ENCODE results near the gene HSPA12B.
"Not testable (repeated sequence)": the region's sequence is repeated elsewhere in the genome, so short reads cannot be mapped to it uniquely, and the experiment has no call there.

Gene HSPA12B

GRCh38 chr20:3788685-3789155, 56.2 kb downstream of the HSPA12B start:
- FAIRE-seq: no peak

DNA sequence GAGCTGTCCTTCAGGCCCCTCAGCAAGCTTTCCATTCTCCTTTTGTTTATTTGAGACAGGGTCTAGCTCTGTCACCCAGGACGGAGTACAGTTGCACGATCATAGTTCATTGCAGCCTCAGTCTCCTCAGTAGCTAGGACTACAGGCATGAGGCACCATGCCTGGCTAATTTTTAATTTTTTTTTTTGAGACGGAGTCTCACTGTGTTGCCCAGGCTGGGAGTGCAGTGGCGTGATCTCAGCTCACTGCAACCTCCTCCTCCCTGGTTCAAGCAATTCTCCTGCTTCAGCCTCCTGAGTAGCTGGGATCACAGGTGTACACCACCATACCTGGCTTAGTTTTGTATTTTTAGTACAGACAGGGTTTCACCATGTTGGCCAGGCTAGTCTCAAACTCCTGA, 56.7 kb downstream of the HSPA12B start:
- FAIRE-seq: not testable (repeated sequence)

- not testable (repeated sequence) for FAIRE-seq
These were observed 61.7 kb downstream of the HSPA12B start for GRCh38 chr20:3794168-3794567.

- FAIRE-seq: no peak
These were observed 62.4 kb downstream of the HSPA12B start for GRCh38 chr20:3794701-3795420.

DNA sequence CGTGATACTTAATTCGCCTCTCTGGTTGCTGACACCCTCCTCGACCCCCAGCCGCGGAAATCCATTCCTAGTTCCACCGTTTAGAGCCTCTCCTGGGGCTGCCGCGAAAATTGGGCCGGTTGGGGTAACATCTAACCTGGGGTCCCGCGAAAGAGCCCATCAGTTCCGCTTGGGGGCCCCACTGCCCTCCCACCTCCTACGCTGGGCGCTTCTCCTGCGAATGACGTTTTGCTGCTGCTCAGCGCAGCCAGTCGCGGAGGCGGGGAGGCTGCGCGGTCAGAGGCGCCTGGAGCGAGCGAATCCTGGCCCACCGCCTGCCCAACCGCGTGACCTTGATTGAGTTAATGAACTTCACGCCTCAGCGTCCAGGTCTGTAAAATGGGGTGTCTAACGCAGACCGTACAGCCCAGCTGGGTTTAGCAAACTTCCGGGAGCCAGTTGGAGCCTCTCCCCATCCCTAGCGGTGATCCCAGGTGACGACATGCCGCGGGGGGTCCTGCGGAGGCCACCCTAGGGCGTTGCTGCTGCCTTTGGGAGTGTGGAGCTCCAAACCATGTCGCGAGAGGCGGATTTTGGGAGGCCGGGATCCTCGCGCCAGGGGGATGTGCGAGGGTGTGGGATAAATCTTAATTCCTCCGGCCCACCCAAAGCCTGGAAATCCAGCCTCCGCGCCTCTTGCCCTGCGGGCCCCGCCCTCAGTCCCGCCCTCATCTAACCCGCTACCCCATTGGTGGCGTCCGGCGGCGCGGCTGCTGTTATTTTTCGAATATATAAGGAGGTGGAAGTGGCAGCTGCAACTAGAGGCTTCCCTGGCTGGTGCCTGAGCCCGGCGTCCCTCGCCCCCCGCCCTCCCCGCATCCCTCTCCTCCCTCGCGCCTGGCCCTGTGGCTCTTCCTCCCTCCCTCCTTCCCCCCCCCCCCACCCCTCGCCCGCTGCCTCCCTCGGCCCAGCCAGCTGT, 63.3 kb downstream of the HSPA12B start, which contains the start of gene CDC25B:
TSS of gene CDC25B (plus strand) at position 800 of the 958 bp plus-strand sequence. CDS start 222 bp downstream, outside the sequence.
- no peak for FAIRE-seq

- FAIRE-seq: no peak
These were observed 64.2 kb downstream of the HSPA12B start for GRCh38 chr20:3796477-3797225.

GRCh38 chr20:3797226-3797545, 64.7 kb downstream of the HSPA12B start:
- FAIRE-seq: no peak

DNA sequence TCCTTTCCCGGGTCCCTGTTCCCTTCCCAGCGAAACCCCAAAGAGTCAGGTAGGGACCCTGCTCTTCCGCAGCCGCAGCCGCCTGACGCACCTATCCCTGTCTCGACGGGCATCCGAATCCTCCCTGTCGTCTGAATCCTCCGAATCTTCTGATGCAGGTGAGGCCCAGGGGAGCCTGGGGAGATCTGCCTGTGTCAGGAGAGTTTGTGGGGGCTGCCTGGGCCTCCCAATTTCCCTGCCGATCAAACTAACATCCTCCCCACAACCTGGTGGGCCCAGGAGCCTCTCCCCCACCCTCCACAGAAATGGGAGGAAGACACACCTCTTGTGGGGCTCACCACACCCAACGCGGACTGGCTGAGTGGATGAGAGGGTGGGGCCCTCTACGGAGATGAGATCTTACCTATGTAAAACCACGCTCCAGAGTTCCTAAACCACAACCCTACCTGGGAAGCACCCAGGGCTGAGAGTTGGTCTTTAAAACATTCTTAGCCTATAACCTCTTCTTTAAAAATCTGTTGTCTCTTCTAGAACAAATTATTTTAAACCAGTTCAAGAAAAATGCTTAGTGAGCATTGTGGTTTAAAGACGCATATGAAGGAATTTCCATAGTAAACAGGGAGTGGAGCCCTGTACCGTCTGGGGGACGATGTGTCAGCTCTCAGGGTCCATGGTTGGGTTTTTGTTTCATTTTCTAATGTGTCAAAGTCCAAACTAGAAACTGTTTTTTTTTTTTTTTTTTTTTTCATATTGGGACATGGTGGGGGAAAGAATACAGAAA, 65.3 kb downstream of the HSPA12B start:
- FAIRE-seq: no peak

DNA sequence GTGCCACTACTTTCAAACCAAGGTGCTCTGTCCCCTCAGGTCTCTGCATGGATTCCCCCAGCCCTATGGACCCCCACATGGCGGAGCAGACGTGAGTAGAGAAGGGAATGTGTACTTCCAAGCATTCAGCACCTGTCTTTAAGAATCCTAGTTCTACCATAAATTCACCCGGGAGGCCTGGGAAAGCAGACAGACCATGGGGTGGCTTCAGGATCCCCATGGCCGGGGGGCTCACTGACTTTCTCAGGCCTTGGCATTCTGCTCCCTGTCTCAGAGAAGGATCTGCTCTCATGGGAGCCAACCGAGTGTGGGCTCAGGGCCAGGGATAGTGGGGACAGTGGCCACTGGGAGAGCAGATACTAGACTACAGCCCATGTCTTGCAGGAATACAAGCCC, 65.9 kb downstream of the HSPA12B start:
- no peak for FAIRE-seq

DNA sequence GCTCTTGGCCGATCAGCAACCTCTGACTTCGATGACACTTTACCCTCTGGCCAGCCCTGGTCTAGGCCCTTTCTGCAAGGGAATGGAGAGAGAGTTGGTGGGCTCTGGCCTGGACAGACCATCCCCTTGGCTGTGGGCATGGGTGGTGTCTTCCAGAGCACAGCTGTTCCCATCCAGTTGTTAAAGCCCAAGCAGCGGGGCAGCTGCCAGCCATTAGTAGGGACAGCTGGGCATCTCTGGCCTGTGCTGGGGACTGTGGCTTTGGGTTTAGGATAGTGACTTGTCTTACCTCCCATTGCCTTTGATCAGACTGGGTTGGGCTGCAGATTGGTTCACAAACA, 66.4 kb downstream of the HSPA12B start:
- FAIRE-seq: no peak

GRCh38 chr20:3800256-3800877, 67.9 kb downstream of the HSPA12B start:
- no peak for FAIRE-seq

GRCh38 chr20:3800878-3801260, 68.4 kb downstream of the HSPA12B start:
- FAIRE-seq: no peak

DNA sequence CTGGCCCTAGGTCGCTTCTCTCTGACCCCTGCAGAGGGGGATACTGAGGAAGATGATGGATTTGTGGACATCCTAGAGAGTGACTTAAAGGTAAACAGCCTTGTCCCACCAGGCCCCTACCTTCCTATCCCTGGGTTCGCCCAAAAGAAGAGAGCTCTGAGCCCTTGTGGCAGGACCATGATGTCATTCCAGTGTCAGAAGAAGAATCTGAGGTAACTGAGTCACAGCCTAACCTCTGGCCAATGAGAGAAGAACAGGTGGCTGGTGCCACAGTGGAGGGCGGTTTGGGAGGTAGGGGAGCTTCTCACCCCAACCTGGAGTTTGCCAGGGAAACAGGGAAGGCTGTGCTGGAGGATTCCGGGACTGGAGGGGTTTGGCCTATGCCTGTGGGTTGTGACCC, 68.8 kb downstream of the HSPA12B start:
- FAIRE-seq: no peak

DNA sequence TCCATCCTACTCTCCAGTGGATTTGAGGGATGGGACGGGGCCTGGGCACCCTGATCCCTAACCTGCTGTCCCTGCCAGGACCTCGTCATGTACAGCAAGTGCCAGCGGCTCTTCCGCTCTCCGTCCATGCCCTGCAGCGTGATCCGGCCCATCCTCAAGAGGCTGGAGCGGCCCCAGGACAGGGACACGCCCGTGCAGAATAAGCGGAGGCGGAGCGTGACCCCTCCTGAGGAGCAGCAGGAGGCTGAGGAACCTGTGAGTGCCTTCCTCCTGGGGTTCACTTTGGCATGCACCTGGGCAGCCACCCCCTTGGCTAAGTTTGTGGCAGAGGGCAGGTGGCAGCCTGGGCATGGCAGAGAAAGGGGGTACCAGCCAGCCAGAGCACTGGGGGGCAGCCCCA, 69.4 kb downstream of the HSPA12B start:
- no peak for FAIRE-seq

Data from colon (tissue), 2 donors.